ENCODE measurements around the gene STAB1. TPM values are rescaled to one million over a fixed set of nuclear protein-coding genes. Genes with fewer than 3 reads are reported as not detected.

Gene STAB1
- total and polyA plus RNA-seq, 3 donors from 2014 or later: 41.7 to 71.9 (median 58.6) TPM

GRCh38 chr3:52572221-52572620 is 77.1 kb downstream of the STAB1 start:
- Histone ChIP-seq H3K4me3 (no peak overlapping the region), H3K4me1 (no peaks in the 10 kb centered on the region), H3K9me3 (no peaks in the 10 kb centered on the region), H3K27me3 (no peaks in the 10 kb centered on the region), H3K27ac (no peak overlapping the region), H3K36me3 (ENCODE audit: low read depth, missing control alignments) (no peaks in the 10 kb centered on the region)
- TF ChIP-seq POLR2A (IDR thresholded peaks at IDR 0.05) (no peak), CTCF (IDR thresholded peaks at IDR 0.05) (no peak)
- intact Hi-C loops (cut with DNase I; ENCODE audit: low total_unique reads): no loop called here
- WGBS, 2 donors: 75 to 85% methylated on average over 6 of the region's 6 CpGs
- no peak for DNase-seq

Small RNAs within 50 kb of the gene (small RNA-seq; reads per million reads assigned to genes)
- 0 reads per million in 2 donors for gene RNU6-856P
- 0 reads per million in 2 donors for gene RNU6ATAC16P

Other genes with a start within 250 kb of the STAB1 start
- gene PPM1M, start 249.6 kb upstream of the STAB1 start, total RNA-seq: 10 to 100 TPM; 12.9 to 15.2 TPM
- gene PPM1M, start 249.6 kb upstream of the STAB1 start, polyA plus RNA-seq (ENCODE audit: insufficient read depth, low read depth, low replicate concordance): 22.2 TPM
- 10 to 100 TPM; 76.1 to 85.7 TPM for gene WDR82, start 216.7 kb upstream of the STAB1 start, total RNA-seq
- gene WDR82, start 216.7 kb upstream of the STAB1 start, polyA plus RNA-seq (ENCODE audit: insufficient read depth, low read depth, low replicate concordance): 80.9 TPM
- 10 to 100 TPM in 1 of 2 donors, 1 to 10 TPM in 1; 9.7 to 15.6 TPM for gene GLYCTK, start 207.5 kb upstream of the STAB1 start, total RNA-seq
- gene GLYCTK, start 207.5 kb upstream of the STAB1 start, polyA plus RNA-seq (ENCODE audit: insufficient read depth, low read depth, low replicate concordance): 6.3 TPM
- gene DNAH1, start 179.0 kb upstream of the STAB1 start, total RNA-seq: 10 to 100 TPM; 40.0 to 49.1 TPM
- 50.4 TPM for gene DNAH1, start 179.0 kb upstream of the STAB1 start, polyA plus RNA-seq (ENCODE audit: insufficient read depth, low read depth, low replicate concordance)
- 100 to 1,000 TPM; 167 to 201 TPM for gene BAP1, start 85.3 kb upstream of the STAB1 start, total RNA-seq
- gene BAP1, start 85.3 kb upstream of the STAB1 start, polyA plus RNA-seq (ENCODE audit: insufficient read depth, low read depth, low replicate concordance): 231 TPM
- 1,000 to 10,000 TPM in 1 of 2 donors, 100 to 1,000 TPM in 1; 772 to 1,782 TPM for gene PHF7, start 84.7 kb upstream of the STAB1 start, total RNA-seq
- gene PHF7, start 84.7 kb upstream of the STAB1 start, polyA plus RNA-seq (ENCODE audit: insufficient read depth, low read depth, low replicate concordance): 3,007 TPM
- 1 to 10 TPM; 1.7 to 2.1 TPM for gene SEMA3G, start 50.2 kb upstream of the STAB1 start, total RNA-seq
- gene SEMA3G, start 50.2 kb upstream of the STAB1 start, polyA plus RNA-seq (ENCODE audit: insufficient read depth, low read depth, low replicate concordance): 3.1 TPM
- 10 to 100 TPM; 11.3 to 23.2 TPM for gene TNNC1, start 41.3 kb upstream of the STAB1 start, total RNA-seq
- gene TNNC1, start 41.3 kb upstream of the STAB1 start, polyA plus RNA-seq (ENCODE audit: insufficient read depth, low read depth, low replicate concordance): 91.7 TPM
- 100 to 1,000 TPM; 315 to 327 TPM for gene NISCH, start 39.7 kb upstream of the STAB1 start, total RNA-seq
- 166 TPM for gene NISCH, start 39.7 kb upstream of the STAB1 start, polyA plus RNA-seq (ENCODE audit: insufficient read depth, low read depth, low replicate concordance)
- gene NT5DC2, start 38.5 kb downstream of the STAB1 start, total RNA-seq: 100 to 1,000 TPM; 137 to 147 TPM
- gene NT5DC2, start 38.5 kb downstream of the STAB1 start, polyA plus RNA-seq (ENCODE audit: insufficient read depth, low read depth, low replicate concordance): 92.4 TPM
- 10 to 100 TPM; 23.0 to 30.5 TPM for gene UQCC5, start 41.3 kb downstream of the STAB1 start, total RNA-seq
- 37.0 TPM for gene UQCC5, start 41.3 kb downstream of the STAB1 start, polyA plus RNA-seq (ENCODE audit: insufficient read depth, low read depth, low replicate concordance)
- 100 to 1,000 TPM in 1 of 2 donors, 10 to 100 TPM in 1; 99.8 to 109 TPM for gene PBRM1, start 190.6 kb downstream of the STAB1 start, total RNA-seq
- gene PBRM1, start 190.6 kb downstream of the STAB1 start, polyA plus RNA-seq (ENCODE audit: insufficient read depth, low read depth, low replicate concordance): 28.9 TPM
- 10 to 100 TPM; 50.6 to 57.7 TPM for gene GNL3, start 190.7 kb downstream of the STAB1 start, total RNA-seq
- 36.3 TPM for gene GNL3, start 190.7 kb downstream of the STAB1 start, polyA plus RNA-seq (ENCODE audit: insufficient read depth, low read depth, low replicate concordance)
- 100 to 1,000 TPM; 107 to 117 TPM for gene GLT8D1, start 210.5 kb downstream of the STAB1 start, total RNA-seq
- 165 TPM for gene GLT8D1, start 210.5 kb downstream of the STAB1 start, polyA plus RNA-seq (ENCODE audit: insufficient read depth, low read depth, low replicate concordance)
- 100 to 1,000 TPM; 166 to 179 TPM for gene SPCS1, start 210.8 kb downstream of the STAB1 start, total RNA-seq
- gene SPCS1, start 210.8 kb downstream of the STAB1 start, polyA plus RNA-seq (ENCODE audit: insufficient read depth, low read depth, low replicate concordance): 340 TPM

Data from testis (tissue), 3 donors.